ENCODE data around the gene TAOK2. TPM values are rescaled to one million over a fixed set of nuclear protein-coding genes. Genes with fewer than 3 reads are reported as not detected.

TAOK2 gene
- total RNA-seq, 1 experiment from 2014 or later = 99.4 TPM

DNA sequence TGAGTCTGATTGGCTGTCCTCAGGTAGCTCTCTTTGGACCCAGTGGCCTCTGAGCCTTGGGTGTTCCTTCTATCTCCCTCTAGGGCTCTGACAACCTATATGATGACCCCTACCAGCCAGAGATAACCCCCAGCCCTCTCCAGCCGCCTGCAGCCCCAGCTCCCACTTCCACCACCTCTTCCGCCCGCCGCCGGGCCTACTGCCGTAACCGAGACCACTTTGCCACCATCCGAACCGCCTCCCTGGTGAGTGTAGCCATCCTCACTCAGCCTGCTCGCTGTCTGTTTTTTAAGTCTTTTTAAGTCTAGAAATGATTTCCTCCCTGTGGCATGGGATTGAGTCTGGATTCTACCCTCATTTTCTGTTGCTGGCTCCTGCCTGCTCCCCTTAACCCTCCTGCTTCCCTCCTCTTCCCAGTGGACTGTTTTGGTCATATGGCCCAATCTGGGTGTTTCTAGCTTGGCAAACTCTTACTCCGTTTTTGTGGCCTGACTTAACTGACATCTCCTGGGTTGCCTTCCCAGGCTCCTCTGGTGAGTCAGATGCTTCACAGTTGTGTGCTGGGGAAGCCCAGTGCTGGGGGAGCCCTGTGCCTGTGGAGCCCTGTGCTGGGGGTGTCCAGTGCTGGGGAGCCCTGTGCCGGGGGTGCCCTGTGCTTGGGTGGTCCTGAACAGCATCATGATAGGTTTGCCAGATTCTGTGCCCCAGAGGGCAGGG, 9.9 kb downstream of the TAOK2 start:
- CTCF ChIA-PET = interaction anchor here (0.8 kb wide), 1 partner anchor 361 kb away, joined by 3 read pairs; no protein-coding TSS in a partner anchor
- intact Hi-C loops (cut with micrococcal nuclease; ENCODE audit: unreplicated experiment) = no loop called here
- POLR2A ChIA-PET = interaction anchor here (0.5 kb wide), 1 partner anchor 651 kb away, joined by 4 read pairs; no protein-coding TSS in a partner anchor

DNA sequence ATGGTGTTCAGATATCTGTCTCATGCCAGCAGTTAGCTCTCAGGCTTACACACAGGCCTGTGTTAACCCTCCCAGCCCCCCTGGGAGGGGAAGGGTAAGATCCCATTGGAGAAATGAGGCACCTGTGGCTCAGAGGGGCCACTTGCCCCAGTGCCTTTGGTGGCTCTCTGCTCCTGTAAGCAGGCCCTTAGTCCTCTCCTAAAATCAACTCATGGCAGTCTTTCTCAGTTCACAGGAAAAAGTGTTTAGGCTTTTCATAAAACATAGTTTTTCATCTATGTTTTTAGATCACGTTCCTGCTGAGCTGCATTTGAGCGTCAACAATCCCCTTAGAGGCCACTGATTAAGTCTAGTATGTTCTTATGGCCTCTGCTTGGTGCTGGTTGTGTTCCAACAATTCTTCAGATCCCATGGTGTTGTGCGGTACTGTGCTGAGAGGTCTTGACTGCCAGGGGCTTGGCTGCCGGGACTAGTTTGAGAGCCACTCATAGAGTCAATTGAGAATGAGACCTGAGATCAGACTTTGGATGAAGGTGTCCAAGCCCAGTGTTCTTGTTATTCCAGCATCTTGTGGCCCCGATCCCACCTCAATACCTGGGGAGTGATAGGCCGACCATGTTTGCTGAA, 10.6 kb downstream of the TAOK2 start:
- Histone ChIP-seq H3K4me1 (ENCODE audit: control insufficient read depth, insufficient read depth, low read length) (no peaks in the 10 kb centered on the region), H3K27me3 (ENCODE audit: control insufficient read depth, insufficient read depth, low read length) (no peaks in the 10 kb centered on the region), H3K9me3 (ENCODE audit: control insufficient read depth, insufficient read depth, low read depth, low read length) (no peaks in the 10 kb centered on the region), H3K4me3 (ENCODE audit: low read depth in 2 of 2, low read length in 2 of 2) (no peak overlapping the region), H3K27ac (ENCODE audit: low read length) (no peak overlapping the region), H3K36me3 (ENCODE audit: control insufficient read depth, insufficient read depth, low read length) (peaks cover 31% of the 10 kb centered on the region)
- intact Hi-C loops (cut with micrococcal nuclease; ENCODE audit: unreplicated experiment) = no loop called here
- ATAC-seq (no peak), DNase-seq (ENCODE audit: low read depth, low spot score) (no peak)
- no TSS peak for BruUV-seq (replicated peaks)
- in situ Hi-C loops (cut with HindIII; ENCODE audit: low pct_unique_long_range_greater_than_20kb, low sequenced_read_pairs) = no loop called here
- no peak for TF ChIP-seq POLR2AphosphoS5 (IDR thresholded peaks at IDR 0.05; ENCODE audit: low read depth, low read length)
- TF ChIP-seq TCF7L2 (IDR thresholded peaks at IDR 0.05; ENCODE audit: low read depth, low read length) = no peak
- TF ChIP-seq, protein P1, sequence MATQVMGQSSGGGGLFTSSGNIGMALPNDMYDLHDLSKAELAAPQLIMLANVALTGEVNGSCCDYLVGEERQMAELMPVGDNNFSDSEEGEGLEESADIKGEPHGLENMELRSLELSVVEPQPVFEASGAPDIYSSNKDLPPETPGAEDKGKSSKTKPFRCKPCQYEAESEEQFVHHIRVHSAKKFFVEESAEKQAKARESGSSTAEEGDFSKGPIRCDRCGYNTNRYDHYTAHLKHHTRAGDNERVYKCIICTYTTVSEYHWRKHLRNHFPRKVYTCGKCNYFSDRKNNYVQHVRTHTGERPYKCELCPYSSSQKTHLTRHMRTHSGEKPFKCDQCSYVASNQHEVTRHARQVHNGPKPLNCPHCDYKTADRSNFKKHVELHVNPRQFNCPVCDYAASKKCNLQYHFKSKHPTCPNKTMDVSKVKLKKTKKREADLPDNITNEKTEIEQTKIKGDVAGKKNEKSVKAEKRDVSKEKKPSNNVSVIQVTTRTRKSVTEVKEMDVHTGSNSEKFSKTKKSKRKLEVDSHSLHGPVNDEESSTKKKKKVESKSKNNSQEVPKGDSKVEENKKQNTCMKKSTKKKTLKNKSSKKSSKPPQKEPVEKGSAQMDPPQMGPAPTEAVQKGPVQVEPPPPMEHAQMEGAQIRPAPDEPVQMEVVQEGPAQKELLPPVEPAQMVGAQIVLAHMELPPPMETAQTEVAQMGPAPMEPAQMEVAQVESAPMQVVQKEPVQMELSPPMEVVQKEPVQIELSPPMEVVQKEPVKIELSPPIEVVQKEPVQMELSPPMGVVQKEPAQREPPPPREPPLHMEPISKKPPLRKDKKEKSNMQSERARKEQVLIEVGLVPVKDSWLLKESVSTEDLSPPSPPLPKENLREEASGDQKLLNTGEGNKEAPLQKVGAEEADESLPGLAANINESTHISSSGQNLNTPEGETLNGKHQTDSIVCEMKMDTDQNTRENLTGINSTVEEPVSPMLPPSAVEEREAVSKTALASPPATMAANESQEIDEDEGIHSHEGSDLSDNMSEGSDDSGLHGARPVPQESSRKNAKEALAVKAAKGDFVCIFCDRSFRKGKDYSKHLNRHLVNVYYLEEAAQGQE (IDR thresholded peaks at IDR 0.05; ENCODE audit: insufficient read depth in 1 of 2, low read depth in 2 of 2, low read length in 1 of 2) = no peak
- TF ChIP-seq SIN3A (IDR thresholded peaks at IDR 0.05; ENCODE audit: borderline replicate concordance, insufficient read depth, low read depth, low read length) = no peak
- TF ChIP-seq, protein P2, sequence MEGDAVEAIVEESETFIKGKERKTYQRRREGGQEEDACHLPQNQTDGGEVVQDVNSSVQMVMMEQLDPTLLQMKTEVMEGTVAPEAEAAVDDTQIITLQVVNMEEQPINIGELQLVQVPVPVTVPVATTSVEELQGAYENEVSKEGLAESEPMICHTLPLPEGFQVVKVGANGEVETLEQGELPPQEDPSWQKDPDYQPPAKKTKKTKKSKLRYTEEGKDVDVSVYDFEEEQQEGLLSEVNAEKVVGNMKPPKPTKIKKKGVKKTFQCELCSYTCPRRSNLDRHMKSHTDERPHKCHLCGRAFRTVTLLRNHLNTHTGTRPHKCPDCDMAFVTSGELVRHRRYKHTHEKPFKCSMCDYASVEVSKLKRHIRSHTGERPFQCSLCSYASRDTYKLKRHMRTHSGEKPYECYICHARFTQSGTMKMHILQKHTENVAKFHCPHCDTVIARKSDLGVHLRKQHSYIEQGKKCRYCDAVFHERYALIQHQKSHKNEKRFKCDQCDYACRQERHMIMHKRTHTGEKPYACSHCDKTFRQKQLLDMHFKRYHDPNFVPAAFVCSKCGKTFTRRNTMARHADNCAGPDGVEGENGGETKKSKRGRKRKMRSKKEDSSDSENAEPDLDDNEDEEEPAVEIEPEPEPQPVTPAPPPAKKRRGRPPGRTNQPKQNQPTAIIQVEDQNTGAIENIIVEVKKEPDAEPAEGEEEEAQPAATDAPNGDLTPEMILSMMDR (IDR thresholded peaks at IDR 0.05) = no peak
- POLR2A ChIA-PET = no interaction called here
- CTCF ChIA-PET = no interaction called here

More for the DNA sequence above, 9.9 kb downstream of the TAOK2 start:
- BruUV-seq (replicated peaks) = no TSS peak
- H3K27ac ChIP-seq (ENCODE audit: low read length) = no peak overlapping the region
- no peak for ATAC-seq
- in situ Hi-C loops (cut with HindIII; ENCODE audit: low pct_unique_long_range_greater_than_20kb, low sequenced_read_pairs) = no loop called here
- H3K27me3 ChIP-seq (ENCODE audit: control insufficient read depth, insufficient read depth, low read length) = no peaks in the 10 kb centered on the region
- peaks cover 31% of the 10 kb centered on the region for H3K36me3 ChIP-seq (ENCODE audit: control insufficient read depth, insufficient read depth, low read length)
- no peak for DNase-seq (ENCODE audit: low read depth, low spot score)
- H3K4me1 ChIP-seq (ENCODE audit: control insufficient read depth, insufficient read depth, low read length) = no peaks in the 10 kb centered on the region
- H3K9me3 ChIP-seq (ENCODE audit: control insufficient read depth, insufficient read depth, low read depth, low read length) = no peaks in the 10 kb centered on the region
- H3K4me3 ChIP-seq (ENCODE audit: low read depth in 2 of 2, low read length in 2 of 2) = no peak overlapping the region
- TF ChIP-seq, protein P1 (IDR thresholded peaks at IDR 0.05; ENCODE audit: insufficient read depth in 1 of 2, low read depth in 2 of 2, low read length in 1 of 2) = no peak
- TF ChIP-seq, protein P2 (IDR thresholded peaks at IDR 0.05) = no peak
- TF ChIP-seq SIN3A (IDR thresholded peaks at IDR 0.05; ENCODE audit: borderline replicate concordance, insufficient read depth, low read depth, low read length) (no peak), POLR2AphosphoS5 (IDR thresholded peaks at IDR 0.05; ENCODE audit: low read depth, low read length) (no peak), TCF7L2 (IDR thresholded peaks at IDR 0.05; ENCODE audit: low read depth, low read length) (no peak)

Data from Panc1 (cell line).